ENCODE results near the gene UTS2B.

- TF ChIP-seq ZFP3 (tag by site-specific recombination; IDR thresholded peaks at IDR 0.05; ENCODE audit: low read depth) (no peak), CTCF (tag by site-specific recombination; IDR thresholded peaks at IDR 0.05) (no peak), ZNF335 (tag by site-specific recombination; conservative IDR thresholded peaks at IDR 0.05) (no peak), REST (tag by site-specific recombination; IDR thresholded peaks at IDR 0.05) (no peak), TCF7L2 (IDR thresholded peaks at IDR 0.05; ENCODE audit: borderline replicate concordance, low read depth, low read length) (no peak), KLF8 (tag by site-specific recombination; IDR thresholded peaks at IDR 0.05) (no peak), KLF1 (tag by site-specific recombination; IDR thresholded peaks at IDR 0.05) (no peak), ZNF747 (tag by site-specific recombination; IDR thresholded peaks at IDR 0.05) (no peak), ZNF670 (tag by site-specific recombination; IDR thresholded peaks at IDR 0.05; ENCODE audit: low read depth) (no peak), REPIN1 (tag by site-specific recombination; IDR thresholded peaks at IDR 0.05; ENCODE audit: low read depth) (no peak), ZNF324 (tag by site-specific recombination; IDR thresholded peaks at IDR 0.05) (no peak), ZFP37 (tag by site-specific recombination; IDR thresholded peaks at IDR 0.05) (no peak)
Observed at GRCh38 chr3:191320316-191320715, 10.0 kb downstream of the UTS2B start.

Data from HEK293 (cell line).